ENCODE measurements around the gene TSPAN3.

- TF ChIP-seq CTCF (IDR thresholded peaks at IDR 0.05; ENCODE audit: low read depth, low read length, missing input control) (no peak), TAF1 (conservative IDR thresholded peaks at IDR 0.05) (no peak), ATF3 (IDR thresholded peaks at IDR 0.05) (no peak), HNF4A (conservative IDR thresholded peaks at IDR 0.05) (no peak)
These were observed 53.7 kb downstream of the TSPAN3 start for GRCh38 chr15:77017091-77017660.

Data from liver (tissue), 3 donors.